B cell (primary cell): ENCODE data around the gene MKS1. TPM values are rescaled to one million over a fixed set of nuclear protein-coding genes. Genes with fewer than 3 reads are reported as not detected.

Experiments
- polyA plus RNA-seq: library from polyadenylated mRNA; depleted of rRNA; stranded (reverse); fragments of >200 nt; gene quantifications from 2 replicates; pipeline ENCODE4 v1.2.3, GENCODE V29; 2012
- total RNA-seq, 2 donors: library from RNA; stranded (reverse); fragments of 120-200 nt in 1 of 2; gene quantifications; 1 replicate in 1 of 2; 2 replicates in 1 of 2; pipeline versions ENCODE4 v1.2.3 to v1.2.4, GENCODE V29; 2013 to 2022

The MKS1 gene
- total and polyA plus RNA-seq, 2 donors (not counting 1 experiment from before 2014, with no cell fraction given) = 8.3 to 19.6 TPM

Other genes starting within 250 kb of the MKS1 start
- 63.9 and 75.9 TPM in 2 replicates for gene VEZF1, start 231.0 kb downstream of the MKS1 start, total RNA-seq
- gene VEZF1, start 231.0 kb downstream of the MKS1 start, polyA plus RNA-seq = 13.0 and 14.7 TPM in 2 replicates
- 221 and 250 TPM in 2 replicates for gene SRSF1, start 212.0 kb downstream of the MKS1 start, total RNA-seq
- 163 and 234 TPM in 2 replicates for gene SRSF1, start 212.0 kb downstream of the MKS1 start, polyA plus RNA-seq
- gene DYNLL2, start 135.8 kb downstream of the MKS1 start, total RNA-seq = 24.4 and 25.2 TPM in 2 replicates
- 10.1 and 16.7 TPM in 2 replicates for gene DYNLL2, start 135.8 kb downstream of the MKS1 start, polyA plus RNA-seq
- gene OR4D1, start 70.9 kb downstream of the MKS1 start, total RNA-seq = not detected in 2 replicates
- 0.01 and 0.03 TPM in 2 replicates for gene OR4D1, start 70.9 kb downstream of the MKS1 start, polyA plus RNA-seq
- gene OR4D2, start 52.3 kb downstream of the MKS1 start, total RNA-seq = not detected in 2 replicates
- not detected in 2 replicates for gene OR4D2, start 52.3 kb downstream of the MKS1 start, polyA plus RNA-seq
- not detected in 2 replicates for gene EPX, start 26.5 kb downstream of the MKS1 start, total RNA-seq
- not detected in 2 replicates for gene EPX, start 26.5 kb downstream of the MKS1 start, polyA plus RNA-seq
- gene LPO, start 19.3 kb upstream of the MKS1 start, total RNA-seq = not detected in 2 replicates
- gene LPO, start 19.3 kb upstream of the MKS1 start, polyA plus RNA-seq = not detected in 2 replicates
- 0.73 TPM in 1 of 2 replicates, not detected in the other for gene MPO, start 61.7 kb upstream of the MKS1 start, total RNA-seq
- gene MPO, start 61.7 kb upstream of the MKS1 start, polyA plus RNA-seq = 0.07 TPM in 1 of 2 replicates, not detected in the other
- gene TSPOAP1, start 109.5 kb upstream of the MKS1 start, total RNA-seq = 25.2 and 30.7 TPM in 2 replicates
- gene TSPOAP1, start 109.5 kb upstream of the MKS1 start, polyA plus RNA-seq = 10.8 and 16.0 TPM in 2 replicates
- gene SUPT4H1, start 132.9 kb upstream of the MKS1 start, total RNA-seq = 49.3 and 60.1 TPM in 2 replicates
- 30.2 and 34.8 TPM in 2 replicates for gene SUPT4H1, start 132.9 kb upstream of the MKS1 start, polyA plus RNA-seq
- gene RNF43, start 198.3 kb upstream of the MKS1 start, total RNA-seq = 2.5 and 3.2 TPM in 2 replicates
- 2.6 TPM in 2 replicates for gene RNF43, start 198.3 kb upstream of the MKS1 start, polyA plus RNA-seq